LHCN-M2 (cell line): Measurements from ENCODE around the gene CFAP119. TPM values are rescaled to one million over a fixed set of nuclear protein-coding genes. Genes with fewer than 3 reads are reported as not detected.
A peak's percentile ranks its signal among the peaks of the same experiment; 100 is the strongest.

Experiments
- DNase-seq: peaks from one replicate; pipeline ENCODE4 v3.0.0-alpha.2; 2012; ENCODE audit warnings: low read depth
- total RNA-seq: library from RNA; depleted of rRNA; stranded (reverse); fragments of >200 nt; gene quantifications from 2 replicates; pipeline ENCODE4 v1.2.3, GENCODE V29; 2014

CFAP119 gene
- total RNA-seq, 1 experiment from 2014 or later, result 4.0 TPM

- no peak for DNase-seq
Observed at GRCh38 chr16:30762991-30763725, 1.3 kb upstream of the CFAP119 start.

- peak; percentile 37 for DNase-seq
Observed at GRCh38 chr16:30761427-30761927, 385 bp downstream of the CFAP119 start.

DNA sequence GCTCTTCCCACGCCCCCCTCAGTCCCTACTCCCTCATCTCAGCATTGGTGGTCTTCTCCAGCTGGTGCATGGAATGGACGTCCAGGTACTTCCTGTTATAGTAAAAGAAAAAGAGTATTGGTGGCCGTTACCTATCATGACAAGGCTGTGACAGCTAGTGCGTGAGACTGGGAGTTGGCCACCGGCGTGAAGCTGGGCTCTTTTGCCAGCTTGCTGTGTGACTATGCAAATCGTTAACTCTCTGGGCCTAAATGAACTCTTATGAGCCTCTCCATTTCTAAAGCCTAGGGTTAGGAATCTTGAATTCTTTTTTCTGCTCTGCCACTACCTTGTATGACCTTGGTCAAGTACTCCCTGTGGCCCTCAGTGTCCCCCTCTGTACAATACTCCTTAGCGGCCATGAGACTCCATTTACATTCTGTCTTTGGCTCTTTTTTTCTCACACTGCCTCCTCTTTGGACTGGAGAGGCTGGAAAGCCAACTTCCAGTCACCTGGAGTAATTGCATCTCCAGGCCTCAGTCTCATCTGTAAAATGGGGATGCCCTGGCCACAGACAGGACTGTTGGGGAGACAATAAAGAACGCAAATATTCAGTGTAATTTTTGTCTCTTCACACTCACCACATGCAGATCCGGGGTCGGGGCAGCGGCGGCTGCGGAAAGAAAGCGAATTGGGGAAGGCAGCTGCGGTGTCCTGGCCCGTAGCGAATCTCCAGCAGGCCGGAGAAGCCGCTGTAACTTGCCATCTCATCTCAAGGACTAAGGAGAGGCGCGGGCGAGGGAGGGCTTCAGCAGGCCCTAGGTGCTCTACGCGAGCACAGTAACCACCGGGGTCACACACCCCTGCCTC lies 1.1 kb downstream of the CFAP119 start:
- DNase-seq, result no peak

DNA sequence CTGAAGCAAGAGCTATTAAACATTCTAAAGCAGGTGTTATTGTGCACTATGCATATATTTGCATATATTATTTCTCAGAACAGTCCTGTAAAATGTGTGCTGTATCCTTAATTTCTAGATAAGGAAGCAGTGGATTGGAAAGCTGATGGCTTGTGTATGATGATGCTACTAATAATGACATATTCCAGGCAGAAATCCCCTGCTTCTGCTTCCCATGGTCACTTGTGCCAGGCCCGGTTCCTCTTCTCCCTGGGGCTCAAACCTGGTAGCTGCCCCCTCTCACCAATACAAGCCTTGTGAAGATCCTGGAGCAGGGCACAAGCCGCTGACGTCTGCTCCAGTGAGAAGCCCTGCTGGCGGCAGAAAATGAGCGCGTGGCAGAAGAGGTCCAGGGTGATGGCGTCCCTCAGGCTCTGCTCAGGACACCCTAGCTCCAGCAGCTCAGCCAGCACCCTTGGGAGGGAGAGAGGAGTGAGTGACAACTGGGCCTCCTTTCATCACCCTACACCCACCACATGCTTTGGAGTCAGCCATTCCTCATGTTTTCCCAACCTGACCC lies 1.8 kb downstream of the CFAP119 start:
- DNase-seq, result no peak

DNA sequence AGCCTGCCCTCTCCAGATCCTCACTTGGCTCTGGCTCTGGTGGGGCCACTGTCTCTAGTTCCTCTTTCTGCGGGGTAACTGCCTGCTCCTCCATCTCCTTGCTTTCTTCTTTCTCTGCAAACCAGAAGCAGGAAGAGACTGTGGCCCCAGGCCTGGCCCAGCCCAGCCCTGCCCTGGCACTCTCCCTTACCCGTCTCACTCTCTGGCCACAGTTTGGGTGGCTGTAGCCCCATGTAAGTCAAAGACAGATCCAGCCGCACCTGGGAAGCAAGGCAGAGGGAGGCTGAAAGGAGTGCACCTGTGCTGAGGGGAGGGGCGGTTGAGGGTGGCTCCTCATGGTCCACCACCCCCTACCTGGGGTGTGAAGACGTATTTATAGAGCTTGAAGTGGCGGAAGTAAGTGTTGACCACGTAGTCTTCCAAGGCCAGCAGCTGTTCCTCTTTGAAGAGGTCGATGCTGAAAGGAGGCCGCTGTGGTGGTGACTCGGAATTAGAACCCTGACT lies 2.8 kb downstream of the CFAP119 start:
- no peak for DNase-seq

- no peak for DNase-seq
Observed at GRCh38 chr16:30757316-30757715, 4.5 kb downstream of the CFAP119 start.

DNA sequence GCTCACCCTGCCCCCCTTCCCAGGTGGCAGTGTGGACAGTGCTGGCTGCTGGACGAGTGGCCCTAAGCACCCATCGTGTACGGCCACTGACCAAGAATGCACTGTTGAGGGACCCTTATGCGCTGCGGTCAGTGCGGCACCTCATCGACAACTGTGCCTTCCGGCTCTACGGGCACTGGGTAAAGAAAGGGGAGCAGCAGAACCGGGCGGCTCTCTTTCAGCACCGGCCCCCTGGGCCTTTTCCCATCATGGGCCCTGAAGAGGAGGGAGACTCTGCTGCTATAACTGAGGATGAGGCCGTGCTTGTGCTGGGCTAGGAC lies 5.1 kb downstream of the CFAP119 start:
- no peak for DNase-seq

GRCh38 chr16:30755955-30756780 lies 5.7 kb downstream of the CFAP119 start:
- DNase-seq, result no peak

GRCh38 chr16:30753596-30753995 lies 8.3 kb downstream of the CFAP119 start:
- no peak for DNase-seq

DNA sequence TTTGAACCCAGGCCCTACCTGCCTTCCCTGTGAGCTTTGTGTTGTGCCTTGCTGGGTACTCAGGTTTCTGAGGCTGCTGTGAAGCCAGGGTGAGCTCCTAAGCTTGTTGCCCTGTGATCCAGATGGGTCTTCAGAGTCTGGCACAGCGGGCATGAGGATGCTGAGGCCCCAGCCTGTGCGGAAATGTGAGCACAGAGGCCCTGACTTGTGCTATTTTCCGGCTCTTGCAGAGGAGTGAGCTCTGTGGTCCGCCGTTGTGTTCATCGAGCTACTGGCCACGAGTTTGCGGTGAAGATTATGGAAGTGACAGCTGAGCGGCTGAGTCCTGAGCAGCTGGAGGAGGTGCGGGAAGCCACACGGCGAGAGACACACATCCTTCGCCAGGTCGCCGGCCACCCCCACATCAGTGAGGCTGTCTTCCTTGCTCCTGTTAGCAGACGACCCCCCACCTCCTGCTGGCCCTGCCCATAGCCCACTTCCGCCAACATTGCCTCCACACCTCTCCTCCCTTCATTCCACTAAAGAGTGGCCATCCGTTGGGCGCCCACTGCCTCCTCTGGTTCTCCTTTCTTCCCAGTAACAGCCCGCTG lies 10.9 kb downstream of the CFAP119 start:
- DNase-seq, result no peak

- DNase-seq, result no peak
Observed at GRCh38 chr16:30750201-30750600, 11.7 kb downstream of the CFAP119 start.

DNA sequence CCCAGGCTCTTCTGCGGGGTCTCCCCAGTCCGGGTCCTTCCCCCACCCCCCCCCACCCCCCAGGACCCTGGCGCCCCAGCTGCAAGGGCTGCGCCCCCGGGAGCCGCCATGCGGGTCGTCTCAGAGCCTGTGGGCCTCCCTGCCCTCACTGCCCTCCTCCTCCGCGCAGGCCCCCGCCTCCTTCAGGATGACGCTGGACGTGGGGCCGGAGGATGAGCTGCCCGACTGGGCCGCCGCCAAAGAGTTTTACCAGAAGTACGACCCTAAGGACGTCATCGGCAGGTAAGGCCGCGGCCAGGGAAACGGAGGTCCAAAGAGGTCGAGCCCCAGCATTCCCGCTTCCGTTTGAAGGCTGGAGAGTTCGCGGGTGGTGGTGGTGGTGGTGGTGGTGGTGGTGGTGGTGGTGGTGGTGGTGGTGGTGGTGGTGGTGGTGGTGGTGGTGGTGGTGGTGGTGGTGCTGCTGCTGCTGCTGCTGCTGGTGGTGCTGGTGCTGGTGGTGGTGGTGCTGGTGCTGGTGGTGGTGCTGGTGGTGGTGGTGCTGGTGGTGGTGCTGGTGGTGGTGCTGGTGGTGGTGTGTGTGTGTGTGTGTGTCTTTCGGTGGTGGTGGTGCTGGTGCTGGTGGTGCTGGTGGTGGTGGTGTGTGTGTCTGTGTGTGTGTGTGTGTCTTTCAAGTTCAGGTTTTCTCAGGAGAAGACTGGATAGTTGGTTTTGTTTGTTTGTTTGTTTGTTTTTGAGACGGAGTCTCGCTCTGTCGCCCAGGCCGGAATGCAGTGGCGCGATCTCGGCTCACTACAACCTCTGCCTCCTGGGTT lies 13.0 kb downstream of the CFAP119 start:
- peak; percentile 34 for DNase-seq

DNA sequence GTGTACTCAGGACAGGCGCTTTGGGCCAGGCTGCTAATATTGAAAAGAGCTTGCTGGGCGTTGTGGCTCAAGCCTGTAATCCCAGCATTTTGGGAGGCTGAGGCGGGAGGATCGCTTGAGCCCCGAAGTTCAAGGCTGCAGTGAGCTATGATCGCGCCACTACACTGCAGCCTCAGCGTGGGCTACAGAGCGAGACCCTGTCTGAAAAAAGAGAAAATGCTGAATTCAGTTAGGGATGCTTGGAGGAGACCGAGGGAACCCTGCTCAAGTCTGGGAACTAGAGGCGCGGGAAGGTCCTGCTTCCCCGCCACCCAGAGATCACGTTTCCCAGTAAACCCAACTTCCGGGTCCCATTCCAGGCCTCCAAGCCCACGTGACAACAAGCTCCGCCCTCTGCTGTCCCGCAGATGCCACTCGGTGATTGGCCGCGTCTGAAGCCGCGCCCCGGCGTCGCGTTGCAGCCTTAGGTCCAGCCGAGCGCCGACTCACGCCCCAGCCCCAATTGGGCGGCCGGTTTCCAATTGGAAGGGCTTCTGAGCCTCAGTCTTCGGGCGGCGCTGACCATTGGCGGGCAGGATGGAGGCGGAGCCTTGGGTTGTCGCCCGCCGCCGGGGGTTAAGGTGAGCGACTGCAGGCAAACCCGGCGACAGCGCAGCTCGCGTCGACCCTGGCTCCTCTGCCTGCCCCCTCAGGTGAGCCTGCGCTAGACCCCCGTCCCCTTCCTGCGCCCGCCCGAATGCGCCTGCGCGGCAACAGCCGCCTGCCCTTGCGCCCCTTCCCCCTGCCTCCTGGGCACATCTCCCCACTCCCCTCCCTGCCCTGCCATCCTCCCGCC lies 13.8 kb downstream of the CFAP119 start, which contains the start of gene PHKG2:
Gene PHKG2 (plus strand): TSS at position 627 of the 835 bp plus-strand sequence. CDS start 396 bp downstream, outside the sequence.
- peak; percentile 98 for DNase-seq

DNA sequence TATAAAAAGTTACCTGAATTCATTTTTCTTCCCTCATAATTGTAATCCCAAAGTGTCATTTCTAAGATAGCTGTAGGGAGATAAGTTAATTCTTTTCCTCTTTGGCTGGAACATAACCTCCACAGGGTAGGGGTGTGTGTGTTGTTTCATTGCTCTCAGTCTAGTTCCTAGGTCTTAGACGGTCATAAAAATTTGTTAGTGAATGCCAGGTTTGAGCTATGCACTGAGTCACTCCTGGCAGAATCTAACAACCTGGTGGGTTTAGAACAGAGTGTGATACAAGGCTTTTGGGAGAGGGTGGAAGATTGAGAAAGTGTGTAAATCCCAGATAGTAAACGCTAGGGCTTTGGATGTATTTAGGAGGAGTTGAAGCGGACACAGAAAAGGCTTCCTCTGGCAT lies 14.5 kb downstream of the CFAP119 start:
- no peak for DNase-seq

- DNase-seq, result no peak
Observed at GRCh38 chr16:30746638-30747175, 15.2 kb downstream of the CFAP119 start.

- no peak for DNase-seq
Observed at GRCh38 chr16:30745082-30745481, 16.8 kb downstream of the CFAP119 start.

- DNase-seq, result no peak
Observed at GRCh38 chr16:30744183-30744582, 17.7 kb downstream of the CFAP119 start.

GRCh38 chr16:30743716-30744115 lies 18.1 kb downstream of the CFAP119 start:
- no peak for DNase-seq

DNA sequence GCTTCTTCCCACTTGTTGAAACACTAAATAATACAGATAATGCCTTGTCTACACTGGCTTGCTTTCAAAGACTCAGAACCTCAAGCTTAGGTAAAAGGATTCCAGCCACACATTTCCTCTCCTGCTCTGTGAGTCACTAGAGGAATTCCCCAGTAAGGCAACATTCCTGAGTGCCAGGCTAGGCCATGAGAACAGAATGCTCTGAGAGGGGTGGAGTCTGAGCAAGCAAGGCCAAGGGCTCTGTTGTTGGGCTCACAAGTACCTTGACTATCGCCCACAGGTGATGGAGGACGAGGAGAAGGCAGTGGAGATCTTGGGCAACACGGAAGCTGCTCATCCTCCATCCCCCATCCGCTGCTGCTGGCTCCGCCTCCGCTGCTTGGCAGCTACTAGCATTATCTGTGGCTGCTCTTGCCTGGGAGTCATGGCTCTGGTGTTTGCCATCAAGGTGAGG lies 20.4 kb downstream of the CFAP119 start:
- peak; percentile 84 for DNase-seq
